Neural progenitor cell (in vitro differentiated cells): Measurements from ENCODE around the gene SNRNP200. TPM values are rescaled to one million over a fixed set of nuclear protein-coding genes. Genes with fewer than 3 reads are reported as not detected.
A peak's percentile ranks its signal among the peaks of the same experiment; 100 is the strongest.

ENCODE experiments used
- DNase-seq: peaks from one replicate; pipeline ENCODE4 v3.0.0-alpha.2; 2016; ENCODE audit warnings: low spot score
- H2AFZ ChIP-seq: fragments of 200-600 bp; sonication (generic); replicated peaks from 2 replicates; pipeline ENCODE4 v1.6.1; 2016; ENCODE audit warnings: antibody characterized with exemption
- H3F3A ChIP-seq: fragments of 200-600 bp; sonication (generic); 2 replicates; pipeline ENCODE4 v1.6.1; 2016; ENCODE audit warnings: antibody characterized with exemption, low read depth
- H3K27ac ChIP-seq: fragments of 200-600 bp; sonication (generic); 2 replicates; pipeline ENCODE4 v1.5.1; 2016; ENCODE audit warnings: mild to moderate bottlenecking
- H3K27me3 ChIP-seq: fragments of 200-600 bp; sonication (generic); 2 replicates; pipeline ENCODE4 v1.6.1; 2016; ENCODE audit warnings: mild to moderate bottlenecking, moderate library complexity
- H3K36me3 ChIP-seq: fragments of 200-600 bp; sonication (generic); 2 replicates; pipeline ENCODE4 v1.5.1; 2016
- H3K4me1 ChIP-seq: fragments of 200-600 bp; sonication (generic); 2 replicates; pipeline ENCODE4 v1.6.1; 2016; ENCODE audit warnings: mixed run types
- H3K4me2 ChIP-seq: fragments of 200-600 bp; sonication (generic); 2 replicates; pipeline ENCODE4 v1.6.1; 2016
- H3K4me3 ChIP-seq: fragments of 200-600 bp; sonication (generic); 2 replicates; pipeline ENCODE4 v1.5.1; 2016
- H3K79me2 ChIP-seq: fragments of 200-600 bp; sonication (generic); 2 replicates; pipeline ENCODE4 v1.6.1; 2016; ENCODE audit warnings: low read depth
- H3K9ac ChIP-seq: fragments of 200-600 bp; sonication (generic); 2 replicates; pipeline ENCODE4 v1.6.1; 2016
- H3K9me3 ChIP-seq: fragments of 200-600 bp; sonication (generic); 2 replicates; pipeline ENCODE4 v1.5.1; 2016; ENCODE audit warnings: low read depth
- H4K20me1 ChIP-seq: fragments of 200-600 bp; sonication (generic); 2 replicates; pipeline ENCODE4 v1.6.1; 2016; ENCODE audit warnings: low read depth
- H3K27ac Mint-ChIP-seq: 3 replicates; pipeline ENCODE4 v1.8.0; 2021; ENCODE audit warnings: mixed read lengths
- H3K27me3 Mint-ChIP-seq: 2 replicates; pipeline ENCODE4 v1.8.0; 2022; ENCODE audit warnings: low read depth, mild to moderate bottlenecking, inconsistent platforms, moderate library complexity, mixed read lengths; ENCODE audit not compliant: insufficient read depth
- H3K36me3 Mint-ChIP-seq: 3 replicates; pipeline ENCODE4 v1.8.0; 2021; ENCODE audit warnings: mixed read lengths
- H3K4me1 Mint-ChIP-seq: 3 replicates; pipeline ENCODE4 v1.8.0; 2021; ENCODE audit warnings: mixed read lengths
- H3K4me3 Mint-ChIP-seq: 3 replicates; pipeline ENCODE4 v1.8.0; 2021; ENCODE audit warnings: mild to moderate bottlenecking, moderate library complexity, mixed read lengths
- H3K9me3 Mint-ChIP-seq: 3 replicates; pipeline ENCODE4 v1.8.0; 2020; ENCODE audit warnings: mixed read lengths
- EZH2 ChIP-seq: fragments of 200-600 bp; sonication (generic); IDR thresholded peaks from 2 replicates; pipeline ENCODE4 v1.6.1; 2017; ENCODE audit warnings: antibody characterized with exemption, mild to moderate bottlenecking, moderate library complexity
- EZH2phosphoT487 ChIP-seq: fragments of 200-600 bp; sonication (generic); IDR thresholded peaks from 2 replicates; pipeline ENCODE4 v1.6.1; 2017; ENCODE audit warnings: antibody characterized with exemption
- total RNA-seq: library from RNA; depleted of rRNA; stranded (reverse); fragments of >200 nt; gene quantifications from 2 replicates; pipeline ENCODE4 v1.2.3, GENCODE V29; 2015; ENCODE audit warnings: low replicate concordance
- TF ChIP-seq, protein P1 (sequence below): fragments of 200-600 bp; sonication (generic); IDR thresholded peaks from 2 replicates; pipeline ENCODE4 v1.5.1; 2017; ENCODE audit warnings: antibody characterized with exemption, mild to moderate bottlenecking

The SNRNP200 gene
- total RNA-seq, 1 donor from 2014 or later = 94.3 TPM

DNA sequence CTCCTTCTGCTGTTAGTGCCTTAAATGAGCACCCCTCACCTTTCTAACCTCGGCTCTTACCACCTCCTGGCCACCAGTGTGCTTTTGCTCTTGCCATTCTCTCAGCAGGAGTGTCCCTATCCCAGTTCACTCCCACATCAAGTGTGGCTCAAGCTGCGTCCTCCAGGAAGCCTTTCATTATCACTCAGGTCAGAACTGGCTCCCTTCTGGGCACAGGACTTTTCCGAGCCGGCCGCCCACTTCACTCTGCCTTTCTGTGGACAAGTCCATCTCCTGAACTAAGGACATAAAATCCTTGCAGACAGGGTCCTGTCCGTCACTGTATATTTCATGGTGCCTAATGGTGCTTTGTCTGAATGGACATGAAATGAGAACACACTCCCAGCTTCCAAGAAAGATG lies 55.2 kb downstream of the SNRNP200 start:
- peaks cover 9% of the 10 kb centered on the region for H3K36me3 Mint-ChIP-seq
- TF ChIP-seq, protein P1, sequence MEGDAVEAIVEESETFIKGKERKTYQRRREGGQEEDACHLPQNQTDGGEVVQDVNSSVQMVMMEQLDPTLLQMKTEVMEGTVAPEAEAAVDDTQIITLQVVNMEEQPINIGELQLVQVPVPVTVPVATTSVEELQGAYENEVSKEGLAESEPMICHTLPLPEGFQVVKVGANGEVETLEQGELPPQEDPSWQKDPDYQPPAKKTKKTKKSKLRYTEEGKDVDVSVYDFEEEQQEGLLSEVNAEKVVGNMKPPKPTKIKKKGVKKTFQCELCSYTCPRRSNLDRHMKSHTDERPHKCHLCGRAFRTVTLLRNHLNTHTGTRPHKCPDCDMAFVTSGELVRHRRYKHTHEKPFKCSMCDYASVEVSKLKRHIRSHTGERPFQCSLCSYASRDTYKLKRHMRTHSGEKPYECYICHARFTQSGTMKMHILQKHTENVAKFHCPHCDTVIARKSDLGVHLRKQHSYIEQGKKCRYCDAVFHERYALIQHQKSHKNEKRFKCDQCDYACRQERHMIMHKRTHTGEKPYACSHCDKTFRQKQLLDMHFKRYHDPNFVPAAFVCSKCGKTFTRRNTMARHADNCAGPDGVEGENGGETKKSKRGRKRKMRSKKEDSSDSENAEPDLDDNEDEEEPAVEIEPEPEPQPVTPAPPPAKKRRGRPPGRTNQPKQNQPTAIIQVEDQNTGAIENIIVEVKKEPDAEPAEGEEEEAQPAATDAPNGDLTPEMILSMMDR = no peak
- no peak for TF ChIP-seq EZH2phosphoT487
- TF ChIP-seq EZH2 = no peak
- H3K4me3 Mint-ChIP-seq = no peak overlapping the region
- no peak overlapping the region for H2AFZ ChIP-seq
- peaks cover 2% of the 10 kb centered on the region for H3K27me3 Mint-ChIP-seq
- no peak overlapping the region for H3K4me2 ChIP-seq
- H3K4me1 Mint-ChIP-seq = peaks cover 10% of the 10 kb centered on the region
- H3K4me3 ChIP-seq = no peak overlapping the region
- DNase-seq = no peak
- no peaks in the 10 kb centered on the region for H3K4me1 ChIP-seq
- H4K20me1 ChIP-seq = no peaks in the 10 kb centered on the region
- H3K79me2 ChIP-seq = no peaks in the 10 kb centered on the region
- H3K9me3 ChIP-seq = no peaks in the 10 kb centered on the region
- no peak overlapping the region for H3K27ac ChIP-seq
- no peak overlapping the region for H3K27ac Mint-ChIP-seq
- peaks cover 2% of the 10 kb centered on the region for H3F3A ChIP-seq
- H3K27me3 ChIP-seq = no peaks in the 10 kb centered on the region
- H3K36me3 ChIP-seq = no peaks in the 10 kb centered on the region
- H3K9ac ChIP-seq = no peak overlapping the region
- no peaks in the 10 kb centered on the region for H3K9me3 Mint-ChIP-seq

DNA sequence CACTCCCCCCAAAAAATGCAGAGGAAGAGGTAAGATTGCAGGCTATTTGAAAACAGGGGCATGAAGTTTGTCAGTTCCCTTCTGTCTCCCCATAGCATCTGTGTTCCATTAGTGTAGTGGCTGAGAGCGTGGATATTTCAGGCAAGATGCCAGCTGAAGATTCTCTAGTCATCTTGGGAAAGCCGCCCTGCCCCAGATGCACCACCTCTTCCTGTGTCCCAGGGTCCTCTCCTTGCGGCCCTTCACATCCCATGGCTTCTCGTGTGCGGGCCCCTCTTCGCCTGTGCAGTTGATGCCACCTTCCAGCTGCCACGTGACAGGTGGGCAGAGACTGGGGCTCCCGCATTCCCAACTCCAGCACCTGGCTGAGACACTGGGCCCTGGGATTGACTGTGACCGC lies 55.7 kb downstream of the SNRNP200 start:
- TF ChIP-seq EZH2phosphoT487 = no peak
- TF ChIP-seq, protein P1 = no peak

DNA sequence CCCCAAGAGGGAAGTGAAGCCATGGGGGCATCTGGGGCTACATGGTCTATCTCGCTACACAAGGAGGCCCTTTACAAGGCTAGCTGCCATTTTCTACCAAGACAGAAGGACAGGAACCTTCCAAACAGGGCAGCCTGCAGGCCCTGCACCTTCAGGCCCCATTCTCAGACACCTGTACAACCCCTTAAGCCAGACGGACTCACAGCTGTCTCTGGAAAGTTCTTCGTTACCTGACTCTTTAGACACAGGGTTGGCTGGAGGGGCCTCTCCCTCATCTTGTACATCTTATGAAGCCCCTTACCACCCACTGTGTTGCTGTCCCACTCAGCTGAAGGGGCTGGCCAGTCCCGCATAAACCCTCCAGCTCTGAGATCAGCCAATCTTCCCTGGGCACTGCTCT lies 56.7 kb downstream of the SNRNP200 start:
- Histone ChIP-seq H3K4me3 (no peak overlapping the region), H3K4me1 (no peaks in the 10 kb centered on the region), H3K27me3 (no peaks in the 10 kb centered on the region), H3K79me2 (no peaks in the 10 kb centered on the region), H2AFZ (no peak overlapping the region), H4K20me1 (no peaks in the 10 kb centered on the region), H3K9ac (no peak overlapping the region), H3K27ac (no peak overlapping the region), H3K36me3 (no peaks in the 10 kb centered on the region), H3K9me3 (no peaks in the 10 kb centered on the region), H3K4me2 (no peak overlapping the region), H3F3A (peaks cover 2% of the 10 kb centered on the region)
- no peak for DNase-seq
- H3K4me1 Mint-ChIP-seq = peaks cover 10% of the 10 kb centered on the region
- H3K4me3 Mint-ChIP-seq = no peak overlapping the region
- no peaks in the 10 kb centered on the region for H3K9me3 Mint-ChIP-seq
- H3K36me3 Mint-ChIP-seq = peaks cover 5% of the 10 kb centered on the region
- TF ChIP-seq, protein P1 = no peak
- TF ChIP-seq EZH2 (no peak), EZH2phosphoT487 (no peak)
- H3K27me3 Mint-ChIP-seq = peaks cover 2% of the 10 kb centered on the region
- no peak overlapping the region for H3K27ac Mint-ChIP-seq

More for the DNA sequence above, 55.7 kb downstream of the SNRNP200 start:
- Histone ChIP-seq H3K27ac (no peak overlapping the region), H3K9ac (no peak overlapping the region), H4K20me1 (no peaks in the 10 kb centered on the region), H2AFZ (no peak overlapping the region), H3K4me1 (no peaks in the 10 kb centered on the region), H3K4me3 (no peak overlapping the region), H3K36me3 (no peaks in the 10 kb centered on the region), H3K4me2 (no peak overlapping the region), H3F3A (peaks cover 2% of the 10 kb centered on the region), H3K79me2 (no peaks in the 10 kb centered on the region), H3K9me3 (no peaks in the 10 kb centered on the region), H3K27me3 (no peaks in the 10 kb centered on the region)
- Mint-ChIP-seq H3K4me1 (peaks cover 10% of the 10 kb centered on the region), H3K4me3 (no peak overlapping the region), H3K27me3 (peaks cover 2% of the 10 kb centered on the region), H3K36me3 (peaks cover 9% of the 10 kb centered on the region), H3K9me3 (no peaks in the 10 kb centered on the region), H3K27ac (peak overlapping the region; percentile 34)
- DNase-seq = no peak
